Measurements from ENCODE around the gene RERE.
"Not testable (repeated sequence)": the region's sequence is repeated elsewhere in the genome, so short reads cannot be mapped to it uniquely, and the experiment has no call there.

RERE gene

GRCh38 chr1:8728464-8728863 lies 89.0 kb downstream of the RERE start:
- H3K4me2 ChIP-seq (ENCODE audit: insufficient read depth, low read length, poor library complexity, severe bottlenecking), result no peak overlapping the region
- H2AK5ac ChIP-seq (ENCODE audit: low read depth, low read length), result no peak overlapping the region
- no peak overlapping the region for H2BK120ac ChIP-seq (ENCODE audit: low read depth, low read length)
- no peaks in the 10 kb centered on the region for H3K36me3 ChIP-seq (replicated peaks in 1 of 2; ENCODE audit: control insufficient read depth in 2 of 2, insufficient read depth in 2 of 2, low read length in 2 of 2)
- no peak overlapping the region for H3K23ac ChIP-seq (ENCODE audit: low read depth, low read length, poor library complexity)
- H3K9me3 ChIP-seq (replicated peaks in 1 of 2; ENCODE audit: control insufficient read depth in 2 of 2, insufficient read depth in 1 of 2, low read depth in 1 of 2, low read length in 2 of 2), result peaks cover 4 to 20% of the 10 kb centered on the region in 2 donors
- no peak overlapping the region for H3K27ac ChIP-seq (replicated peaks; ENCODE audit: low read length)
- no peak overlapping the region for H3K4ac ChIP-seq (ENCODE audit: low read length)
- H3K18ac ChIP-seq (ENCODE audit: low read length), result no peak overlapping the region
- no peak overlapping the region for H4K8ac ChIP-seq (ENCODE audit: low read depth, low read length)
- no CpG with 5 or more reads among the region's 3 CpGs for WGBS, 2 donors (ENCODE audit: extremely low coverage in 2 of 2, insufficient read length in 2 of 2, insufficient replicate concordance in 1 of 2)
- no peak overlapping the region for H4K91ac ChIP-seq (ENCODE audit: low read depth, low read length, poor library complexity)
- peaks cover 6% of the 10 kb centered on the region for H3K79me1 ChIP-seq (ENCODE audit: low read depth, low read length)
- no peak overlapping the region for H2BK15ac ChIP-seq (ENCODE audit: low read length)
- no peak overlapping the region for H3K9ac ChIP-seq (ENCODE audit: low read depth, low read length, poor library complexity)
- no peak overlapping the region for H2BK5ac ChIP-seq (ENCODE audit: low read length)
- no peak overlapping the region for H2BK12ac ChIP-seq (ENCODE audit: low read length)
- H2AFZ ChIP-seq (ENCODE audit: low read length), result no peak overlapping the region
- peaks cover 0 to 2% of the 10 kb centered on the region in 2 donors for H3K4me1 ChIP-seq (ENCODE audit: control insufficient read depth in 2 of 2, insufficient read depth in 1 of 2, low read depth in 1 of 2, low read length in 2 of 2)
- no peak overlapping the region for H3K4me3 ChIP-seq (ENCODE audit: low read length in 2 of 2)
- no peaks in the 10 kb centered on the region for H3K27me3 ChIP-seq (ENCODE audit: control insufficient read depth in 3 of 3, insufficient read depth in 3 of 3, low read depth in 1 of 3, low read length in 3 of 3)
- no peak for DNase-seq (ENCODE audit: low spot score)
- H3K14ac ChIP-seq (ENCODE audit: low read length), result no peak overlapping the region

- no peak overlapping the region for H2BK5ac ChIP-seq (ENCODE audit: low read length)
- no peak overlapping the region for H4K8ac ChIP-seq (ENCODE audit: low read depth, low read length)
- H3K9me3 ChIP-seq (replicated peaks in 1 of 2; ENCODE audit: control insufficient read depth in 2 of 2, insufficient read depth in 1 of 2, low read depth in 1 of 2, low read length in 2 of 2), result peaks cover 1 to 18% of the 10 kb centered on the region in 2 donors
- H2AK5ac ChIP-seq (ENCODE audit: low read depth, low read length), result no peak overlapping the region
- no peak overlapping the region for H2BK120ac ChIP-seq (ENCODE audit: low read depth, low read length)
- peaks cover 6% of the 10 kb centered on the region for H3K79me1 ChIP-seq (ENCODE audit: low read depth, low read length)
- H3K4me1 ChIP-seq (ENCODE audit: control insufficient read depth in 2 of 2, insufficient read depth in 1 of 2, low read depth in 1 of 2, low read length in 2 of 2), result peaks cover 0 to 4% of the 10 kb centered on the region in 2 donors
- no peak for DNase-seq (ENCODE audit: low spot score)
- no peak overlapping the region for H3K18ac ChIP-seq (ENCODE audit: low read length)
- H2BK15ac ChIP-seq (ENCODE audit: low read length), result no peak overlapping the region
- WGBS, 2 donors (ENCODE audit: extremely low coverage in 2 of 2, insufficient read length in 2 of 2, insufficient replicate concordance in 1 of 2), result no CpG with 5 or more reads among the region's 4 CpGs
- H3K27ac ChIP-seq (replicated peaks; ENCODE audit: low read length), result no peak overlapping the region
- no peak overlapping the region for H2BK12ac ChIP-seq (ENCODE audit: low read length)
- H3K27me3 ChIP-seq (ENCODE audit: control insufficient read depth in 3 of 3, insufficient read depth in 3 of 3, low read depth in 1 of 3, low read length in 3 of 3), result no peaks in the 10 kb centered on the region
- no peak overlapping the region for H2AFZ ChIP-seq (ENCODE audit: low read length)
- no peak overlapping the region for H3K4ac ChIP-seq (ENCODE audit: low read length)
- no peaks in the 10 kb centered on the region for H3K36me3 ChIP-seq (replicated peaks in 1 of 2; ENCODE audit: control insufficient read depth in 2 of 2, insufficient read depth in 2 of 2, low read length in 2 of 2)
- no peak overlapping the region for H3K4me3 ChIP-seq (ENCODE audit: low read length in 2 of 2)
- no peak overlapping the region for H3K9ac ChIP-seq (ENCODE audit: low read depth, low read length, poor library complexity)
- no peak overlapping the region for H3K23ac ChIP-seq (ENCODE audit: low read depth, low read length, poor library complexity)
- no peak overlapping the region for H3K4me2 ChIP-seq (ENCODE audit: insufficient read depth, low read length, poor library complexity, severe bottlenecking)
- no peak overlapping the region for H3K14ac ChIP-seq (ENCODE audit: low read length)
- H4K91ac ChIP-seq (ENCODE audit: low read depth, low read length, poor library complexity), result no peak overlapping the region
These were observed 89.6 kb downstream of the RERE start for GRCh38 chr1:8727809-8728213.

- no CpG with 5 or more reads among the region's 14 CpGs for WGBS, 2 donors (ENCODE audit: extremely low coverage in 2 of 2, insufficient read length in 2 of 2, insufficient replicate concordance in 1 of 2)
- not testable (repeated sequence) for H3K4ac ChIP-seq (ENCODE audit: low read length); H3K79me1 ChIP-seq (ENCODE audit: low read depth, low read length); H2BK12ac ChIP-seq (ENCODE audit: low read length); H3K36me3 ChIP-seq (replicated peaks in 1 of 2; ENCODE audit: control insufficient read depth in 2 of 2, insufficient read depth in 2 of 2, low read length in 2 of 2); H2BK120ac ChIP-seq (ENCODE audit: low read depth, low read length); H2BK5ac ChIP-seq (ENCODE audit: low read length); H3K14ac ChIP-seq (ENCODE audit: low read length); H4K91ac ChIP-seq (ENCODE audit: low read depth, low read length, poor library complexity); H3K9ac ChIP-seq (ENCODE audit: low read depth, low read length, poor library complexity); H2AFZ ChIP-seq (ENCODE audit: low read length); H3K18ac ChIP-seq (ENCODE audit: low read length); H3K4me1 ChIP-seq (ENCODE audit: control insufficient read depth in 2 of 2, insufficient read depth in 1 of 2, low read depth in 1 of 2, low read length in 2 of 2); H4K8ac ChIP-seq (ENCODE audit: low read depth, low read length); H3K4me3 ChIP-seq (ENCODE audit: low read length in 2 of 2); H3K23ac ChIP-seq (ENCODE audit: low read depth, low read length, poor library complexity); H2BK15ac ChIP-seq (ENCODE audit: low read length); H3K4me2 ChIP-seq (ENCODE audit: insufficient read depth, low read length, poor library complexity, severe bottlenecking); H3K27me3 ChIP-seq (ENCODE audit: control insufficient read depth in 3 of 3, insufficient read depth in 3 of 3, low read depth in 1 of 3, low read length in 3 of 3); H3K27ac ChIP-seq (replicated peaks; ENCODE audit: low read length); H2AK5ac ChIP-seq (ENCODE audit: low read depth, low read length); DNase-seq (ENCODE audit: low spot score)
- peaks cover under 1 to 15% of the 10 kb centered on the region in 2 donors for H3K9me3 ChIP-seq (replicated peaks in 1 of 2; ENCODE audit: control insufficient read depth in 2 of 2, insufficient read depth in 1 of 2, low read depth in 1 of 2, low read length in 2 of 2)
These were observed 90.1 kb downstream of the RERE start for GRCh38 chr1:8727316-8727715.

- not testable (repeated sequence) for H3K4ac ChIP-seq (ENCODE audit: low read length); H3K79me1 ChIP-seq (ENCODE audit: low read depth, low read length); DNase-seq (ENCODE audit: low spot score); H2BK15ac ChIP-seq (ENCODE audit: low read length); H3K23ac ChIP-seq (ENCODE audit: low read depth, low read length, poor library complexity); H3K4me3 ChIP-seq (ENCODE audit: low read length in 2 of 2); H3K9ac ChIP-seq (ENCODE audit: low read depth, low read length, poor library complexity); H2BK12ac ChIP-seq (ENCODE audit: low read length); H4K91ac ChIP-seq (ENCODE audit: low read depth, low read length, poor library complexity); H2BK120ac ChIP-seq (ENCODE audit: low read depth, low read length); H3K4me1 ChIP-seq (ENCODE audit: control insufficient read depth in 2 of 2, insufficient read depth in 1 of 2, low read depth in 1 of 2, low read length in 2 of 2); H3K27me3 ChIP-seq (ENCODE audit: control insufficient read depth in 3 of 3, insufficient read depth in 3 of 3, low read depth in 1 of 3, low read length in 3 of 3); H3K4me2 ChIP-seq (ENCODE audit: insufficient read depth, low read length, poor library complexity, severe bottlenecking); H4K8ac ChIP-seq (ENCODE audit: low read depth, low read length); H2BK5ac ChIP-seq (ENCODE audit: low read length); H2AFZ ChIP-seq (ENCODE audit: low read length); H2AK5ac ChIP-seq (ENCODE audit: low read depth, low read length); H3K14ac ChIP-seq (ENCODE audit: low read length); H3K36me3 ChIP-seq (replicated peaks in 1 of 2; ENCODE audit: control insufficient read depth in 2 of 2, insufficient read depth in 2 of 2, low read length in 2 of 2); H3K18ac ChIP-seq (ENCODE audit: low read length); H3K27ac ChIP-seq (replicated peaks; ENCODE audit: low read length)
- no CpG with 5 or more reads among the region's 7 CpGs for WGBS, 2 donors (ENCODE audit: extremely low coverage in 2 of 2, insufficient read length in 2 of 2, insufficient replicate concordance in 1 of 2)
- H3K9me3 ChIP-seq (replicated peaks in 1 of 2; ENCODE audit: control insufficient read depth in 2 of 2, insufficient read depth in 1 of 2, low read depth in 1 of 2, low read length in 2 of 2), result peaks cover 0 to 12% of the 10 kb centered on the region in 2 donors
These were observed 90.6 kb downstream of the RERE start for GRCh38 chr1:8726801-8727186.

All from neuronal stem cell (in vitro differentiated cells).